ENCODE data around the gene DCLRE1A.

The DCLRE1A gene

DNA sequence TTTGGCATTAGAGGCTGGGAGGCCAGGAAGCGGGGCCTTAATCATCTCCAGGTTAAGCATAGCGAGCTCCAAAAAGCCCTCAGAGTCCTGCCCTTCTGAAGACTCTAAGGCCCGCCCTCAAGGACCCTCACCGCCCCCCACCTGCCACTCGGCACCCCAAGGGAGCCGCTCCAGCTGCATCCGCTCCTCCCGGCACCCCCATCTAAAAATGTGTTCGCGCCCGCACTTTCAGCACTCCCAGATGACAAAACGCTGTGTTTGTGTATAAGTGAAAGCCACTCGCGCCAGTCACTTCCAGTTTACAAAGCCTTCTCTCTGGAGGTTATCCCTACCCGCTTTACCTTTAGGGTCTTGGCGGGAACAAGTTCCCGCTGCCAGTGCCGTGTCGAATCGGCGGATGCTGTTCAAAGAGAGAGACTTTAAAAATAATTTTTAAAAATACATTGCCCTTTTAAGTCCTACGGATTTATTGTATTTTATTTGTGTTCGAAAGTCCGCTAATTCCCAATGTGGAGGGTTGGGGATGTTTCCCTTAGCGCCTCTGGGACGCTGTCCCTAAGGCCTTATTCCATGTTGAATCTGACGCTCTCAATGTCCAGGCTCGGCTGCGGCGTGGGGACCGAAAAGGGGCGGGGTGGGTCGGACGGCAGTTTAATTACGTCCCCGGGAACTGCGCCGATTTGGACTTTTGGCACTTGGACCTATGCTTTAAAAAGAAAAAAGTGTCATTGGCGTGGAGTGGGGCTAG lies at the start of gene DCLRE1A, which contains the start of gene NHLRC2:
Gene DCLRE1A (minus strand): TSS at position 70 of the 748 bp plus-strand sequence. CDS start 900 bp downstream, outside the sequence.
Gene NHLRC2 (plus strand): TSS at position 649 of the 748 bp plus-strand sequence. CDS start 212 bp downstream, outside the sequence.
- Histone ChIP-seq H3K36me3 (ENCODE audit: insufficient read depth, low read length) (peaks cover 15% of the 10 kb centered on the region), H3K27me3 (ENCODE audit: insufficient read depth, low read length, poor library complexity) (no peaks in the 10 kb centered on the region), H3K4me3 (ENCODE audit: low read depth in 1 of 2, low read length in 2 of 2) (peak within 1 kb of the TSS; percentile 87 to 94), H3K79me2 (ENCODE audit: insufficient read depth, low read length) (peaks cover 47% of the 10 kb centered on the region), H3K9me3 (ENCODE audit: insufficient read depth, low read length, severe bottlenecking) (no peaks in the 10 kb centered on the region), H3K27ac (ENCODE audit: low read length) (peak within 1 kb of the TSS; percentile 99), H3K4me1 (ENCODE audit: insufficient read depth, low read length) (peaks cover 74% of the 10 kb centered on the region), H3K9ac (ENCODE audit: low read depth, low read length) (peak within 1 kb of the TSS; percentile 97), H2AFZ (ENCODE audit: low read depth, low read length) (peak within 1 kb of the TSS; percentile 98), H4K20me1 (ENCODE audit: insufficient read depth, low read length) (no peaks in the 10 kb centered on the region), H3K4me2 (ENCODE audit: insufficient read depth, low read length) (peak within 1 kb of the TSS; percentile 71)
- ATAC-seq (ENCODE audit: insufficient read depth, low read depth) = peak; percentile 78
- DNase-seq = peak; percentile 87
- TF ChIP-seq, protein P1, sequence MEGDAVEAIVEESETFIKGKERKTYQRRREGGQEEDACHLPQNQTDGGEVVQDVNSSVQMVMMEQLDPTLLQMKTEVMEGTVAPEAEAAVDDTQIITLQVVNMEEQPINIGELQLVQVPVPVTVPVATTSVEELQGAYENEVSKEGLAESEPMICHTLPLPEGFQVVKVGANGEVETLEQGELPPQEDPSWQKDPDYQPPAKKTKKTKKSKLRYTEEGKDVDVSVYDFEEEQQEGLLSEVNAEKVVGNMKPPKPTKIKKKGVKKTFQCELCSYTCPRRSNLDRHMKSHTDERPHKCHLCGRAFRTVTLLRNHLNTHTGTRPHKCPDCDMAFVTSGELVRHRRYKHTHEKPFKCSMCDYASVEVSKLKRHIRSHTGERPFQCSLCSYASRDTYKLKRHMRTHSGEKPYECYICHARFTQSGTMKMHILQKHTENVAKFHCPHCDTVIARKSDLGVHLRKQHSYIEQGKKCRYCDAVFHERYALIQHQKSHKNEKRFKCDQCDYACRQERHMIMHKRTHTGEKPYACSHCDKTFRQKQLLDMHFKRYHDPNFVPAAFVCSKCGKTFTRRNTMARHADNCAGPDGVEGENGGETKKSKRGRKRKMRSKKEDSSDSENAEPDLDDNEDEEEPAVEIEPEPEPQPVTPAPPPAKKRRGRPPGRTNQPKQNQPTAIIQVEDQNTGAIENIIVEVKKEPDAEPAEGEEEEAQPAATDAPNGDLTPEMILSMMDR (IDR thresholded peaks at IDR 0.05; ENCODE audit: borderline replicate concordance, extremely low read depth, low read length, poor library complexity, severe bottlenecking) = no peak
- no peak for TF ChIP-seq EZH2 (IDR thresholded peaks at IDR 0.05; ENCODE audit: borderline replicate concordance, low read depth, low read length, severe bottlenecking)

DNA sequence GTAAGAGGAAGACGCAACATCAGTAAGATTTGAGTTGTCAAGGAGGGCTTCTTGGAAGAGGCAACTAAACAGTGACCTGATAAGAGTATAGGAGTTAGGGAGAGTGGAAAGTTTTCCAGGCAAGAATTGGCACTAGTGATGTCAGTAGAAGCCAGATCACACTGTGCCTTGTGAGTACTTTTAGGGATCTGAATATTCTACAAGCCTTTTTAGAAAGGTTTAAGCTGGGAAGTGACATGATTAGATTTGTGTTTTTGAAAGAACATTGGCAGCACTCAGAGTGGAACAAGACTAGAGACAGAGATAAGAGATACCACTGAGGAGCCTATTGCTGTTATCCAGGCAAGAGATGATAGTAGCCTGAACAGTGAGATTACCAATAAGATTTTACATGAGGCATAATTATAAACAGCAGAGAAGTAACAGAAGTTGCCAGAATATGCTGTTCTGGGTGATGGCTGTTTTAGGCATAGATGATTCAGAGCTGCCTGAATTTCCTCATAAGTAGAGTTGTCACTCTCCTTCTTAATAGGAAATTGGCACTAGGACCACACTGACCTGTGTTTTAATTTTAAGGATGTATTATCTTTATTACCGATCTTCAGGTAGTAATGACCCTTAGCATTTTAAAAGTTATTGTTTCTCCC lies 46.2 kb upstream of the DCLRE1A start:
- H3K4me1 ChIP-seq (ENCODE audit: insufficient read depth, low read length) = no peaks in the 10 kb centered on the region
- DNase-seq (no peak), ATAC-seq (ENCODE audit: insufficient read depth, low read depth) (no peak)
- no peaks in the 10 kb centered on the region for H4K20me1 ChIP-seq (ENCODE audit: insufficient read depth, low read length)
- no peak overlapping the region for H3K4me2 ChIP-seq (ENCODE audit: insufficient read depth, low read length)
- H3K4me3 ChIP-seq (ENCODE audit: low read depth in 1 of 2, low read length in 2 of 2) = no peak overlapping the region
- TF ChIP-seq, protein P1 (IDR thresholded peaks at IDR 0.05; ENCODE audit: borderline replicate concordance, extremely low read depth, low read length, poor library complexity, severe bottlenecking) = no peak
- no peak for TF ChIP-seq EZH2 (IDR thresholded peaks at IDR 0.05; ENCODE audit: borderline replicate concordance, low read depth, low read length, severe bottlenecking)
- H2AFZ ChIP-seq (ENCODE audit: low read depth, low read length) = no peak overlapping the region
- no peak overlapping the region for H3K9ac ChIP-seq (ENCODE audit: low read depth, low read length)
- H3K36me3 ChIP-seq (ENCODE audit: insufficient read depth, low read length) = peaks cover 52% of the 10 kb centered on the region
- H3K79me2 ChIP-seq (ENCODE audit: insufficient read depth, low read length) = no peaks in the 10 kb centered on the region
- H3K27me3 ChIP-seq (ENCODE audit: insufficient read depth, low read length, poor library complexity) = no peaks in the 10 kb centered on the region
- H3K27ac ChIP-seq (ENCODE audit: low read length) = no peak overlapping the region
- H3K9me3 ChIP-seq (ENCODE audit: insufficient read depth, low read length, severe bottlenecking) = no peaks in the 10 kb centered on the region

- Histone ChIP-seq H3K27ac (ENCODE audit: low read length) (no peak overlapping the region), H3K79me2 (ENCODE audit: insufficient read depth, low read length) (no peaks in the 10 kb centered on the region), H2AFZ (ENCODE audit: low read depth, low read length) (no peak overlapping the region), H3K36me3 (ENCODE audit: insufficient read depth, low read length) (peaks cover 35% of the 10 kb centered on the region), H3K4me1 (ENCODE audit: insufficient read depth, low read length) (no peaks in the 10 kb centered on the region), H3K4me2 (ENCODE audit: insufficient read depth, low read length) (no peak overlapping the region), H3K4me3 (ENCODE audit: low read depth in 1 of 2, low read length in 2 of 2) (no peak overlapping the region), H3K9me3 (ENCODE audit: insufficient read depth, low read length, severe bottlenecking) (no peaks in the 10 kb centered on the region), H4K20me1 (ENCODE audit: insufficient read depth, low read length) (no peaks in the 10 kb centered on the region), H3K27me3 (ENCODE audit: insufficient read depth, low read length, poor library complexity) (no peaks in the 10 kb centered on the region), H3K9ac (ENCODE audit: low read depth, low read length) (no peak overlapping the region)
- DNase-seq (no peak), ATAC-seq (ENCODE audit: insufficient read depth, low read depth) (no peak)
- TF ChIP-seq, protein P1 (IDR thresholded peaks at IDR 0.05; ENCODE audit: borderline replicate concordance, extremely low read depth, low read length, poor library complexity, severe bottlenecking) = no peak
- TF ChIP-seq EZH2 (IDR thresholded peaks at IDR 0.05; ENCODE audit: borderline replicate concordance, low read depth, low read length, severe bottlenecking) = no peak
Observed at GRCh38 chr10:113897693-113898618, 44.1 kb upstream of the DCLRE1A start.

All from DND-41 (cell line).